Measurements from ENCODE around the gene AGER.
"Not testable (repeated sequence)": the region's sequence is repeated elsewhere in the genome, so short reads cannot be mapped to it uniquely, and the experiment has no call there.

AGER gene

GRCh38 chr6:32146687-32147086 is 37.4 kb downstream of the AGER start:
- no peak for DNase-seq

- DNase-seq: no peak
These were observed 37.8 kb downstream of the AGER start for GRCh38 chr6:32146287-32146686.

GRCh38 chr6:32144238-32144637 is 39.8 kb downstream of the AGER start:
- not testable (repeated sequence) for DNase-seq

GRCh38 chr6:32140420-32141046 is 43.5 kb downstream of the AGER start:
- DNase-seq: no peak

- DNase-seq: no peak
These were observed 44.5 kb downstream of the AGER start for GRCh38 chr6:32139590-32139989.

- DNase-seq: no peak
These were observed 46.6 kb downstream of the AGER start for GRCh38 chr6:32137454-32137853.

GRCh38 chr6:32133786-32134185 is 50.3 kb downstream of the AGER start:
- no peak for DNase-seq

- no peak for DNase-seq
These were observed 51.9 kb downstream of the AGER start for GRCh38 chr6:32132110-32132509.

- DNase-seq: no peak
These were observed 52.6 kb downstream of the AGER start for GRCh38 chr6:32131439-32131948.

All from NCI-H1105 (cell line).